Osteocyte (in vitro differentiated cells): Measurements from ENCODE around the gene C1orf115. TPM values are rescaled to one million over a fixed set of nuclear protein-coding genes. Genes with fewer than 3 reads are reported as not detected.
A peak's percentile ranks its signal among the peaks of the same experiment; 100 is the strongest.

ENCODE experiments used
- DNase-seq: peaks from one replicate; pipeline ENCODE4 v3.0.0; 2021; ENCODE audit warnings: mixed read lengths; ENCODE audit not compliant: unreplicated experiment; ENCODE audit errors: extremely low spot score
- H3K27ac Mint-ChIP-seq: one replicate; pipeline ENCODE4 v1.8.0; 2021; ENCODE audit warnings: mild to moderate bottlenecking, mixed read lengths; ENCODE audit not compliant: unreplicated experiment
- H3K27me3 Mint-ChIP-seq: one replicate; pipeline ENCODE4 v1.8.0; 2021; ENCODE audit warnings: mixed read lengths; ENCODE audit not compliant: unreplicated experiment
- H3K36me3 Mint-ChIP-seq: one replicate; pipeline ENCODE4 v1.8.0; 2021; ENCODE audit warnings: mixed read lengths; ENCODE audit not compliant: unreplicated experiment
- H3K4me1 Mint-ChIP-seq: one replicate; pipeline ENCODE4 v1.8.0; 2021; ENCODE audit warnings: mixed read lengths; ENCODE audit not compliant: unreplicated experiment
- H3K4me3 Mint-ChIP-seq: one replicate; pipeline ENCODE4 v1.8.0; 2021; ENCODE audit warnings: mild to moderate bottlenecking, moderate library complexity, mixed read lengths; ENCODE audit not compliant: unreplicated experiment
- H3K9me3 Mint-ChIP-seq: one replicate; pipeline ENCODE4 v1.8.0; 2021; ENCODE audit warnings: mixed read lengths; ENCODE audit not compliant: unreplicated experiment
- total RNA-seq: library from RNA; stranded (reverse); gene quantifications from 2 replicates; pipeline ENCODE4 v1.2.1, GENCODE V29; 2021
- TF ChIP-seq, protein P1 (sequence below): fragments of 200-600 bp; sonication (generic); IDR thresholded peaks from 2 replicates; pipeline ENCODE4 v1.5.0; 2021; ENCODE audit warnings: antibody characterized with exemption, mild to moderate bottlenecking, moderate library complexity

Gene C1orf115
- total RNA-seq, 1 donor from 2014 or later = 5.6 TPM

DNA sequence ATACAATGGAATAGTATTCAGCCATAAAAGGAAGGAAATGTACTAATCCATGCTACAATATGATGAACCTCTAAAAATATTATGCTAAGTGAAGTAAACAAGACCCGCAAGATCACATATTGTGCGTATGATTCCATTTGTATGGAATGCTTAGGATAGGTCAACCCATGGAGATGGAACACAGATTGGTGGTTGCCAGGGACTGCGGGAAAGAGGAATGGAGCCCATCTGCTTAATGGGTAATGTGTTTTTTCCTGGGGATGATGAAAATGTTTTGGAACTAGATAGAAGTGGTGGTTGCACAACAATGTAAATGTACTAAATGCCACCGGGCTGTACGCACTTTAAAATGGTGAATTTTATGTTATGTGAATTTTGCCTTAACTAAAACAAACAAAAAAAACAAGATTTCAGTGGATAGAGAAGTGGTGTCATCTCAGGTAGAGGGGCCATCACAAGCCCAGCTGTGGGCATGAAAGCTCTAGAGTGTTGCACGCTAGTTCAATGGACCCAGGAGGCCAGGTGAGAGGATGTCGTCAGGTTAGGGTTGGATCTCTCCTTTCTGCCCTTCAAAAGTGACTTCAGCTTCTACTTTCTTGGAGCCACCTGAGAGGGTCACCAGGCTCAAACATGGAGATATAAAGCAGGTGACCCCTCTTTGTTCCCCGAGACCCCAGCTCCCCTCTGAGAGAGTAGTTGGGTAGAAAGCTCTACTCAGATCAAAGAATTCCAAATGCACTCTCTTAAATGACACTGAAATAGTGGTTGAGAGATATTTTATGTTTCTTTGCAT lies 2.5 kb downstream of the C1orf115 start:
- peaks cover 7% of the 10 kb centered on the region for H3K27me3 Mint-ChIP-seq
- no peak for DNase-seq
- H3K4me3 Mint-ChIP-seq = no peak overlapping the region
- no peaks in the 10 kb centered on the region for H3K36me3 Mint-ChIP-seq
- TF ChIP-seq, protein P1, sequence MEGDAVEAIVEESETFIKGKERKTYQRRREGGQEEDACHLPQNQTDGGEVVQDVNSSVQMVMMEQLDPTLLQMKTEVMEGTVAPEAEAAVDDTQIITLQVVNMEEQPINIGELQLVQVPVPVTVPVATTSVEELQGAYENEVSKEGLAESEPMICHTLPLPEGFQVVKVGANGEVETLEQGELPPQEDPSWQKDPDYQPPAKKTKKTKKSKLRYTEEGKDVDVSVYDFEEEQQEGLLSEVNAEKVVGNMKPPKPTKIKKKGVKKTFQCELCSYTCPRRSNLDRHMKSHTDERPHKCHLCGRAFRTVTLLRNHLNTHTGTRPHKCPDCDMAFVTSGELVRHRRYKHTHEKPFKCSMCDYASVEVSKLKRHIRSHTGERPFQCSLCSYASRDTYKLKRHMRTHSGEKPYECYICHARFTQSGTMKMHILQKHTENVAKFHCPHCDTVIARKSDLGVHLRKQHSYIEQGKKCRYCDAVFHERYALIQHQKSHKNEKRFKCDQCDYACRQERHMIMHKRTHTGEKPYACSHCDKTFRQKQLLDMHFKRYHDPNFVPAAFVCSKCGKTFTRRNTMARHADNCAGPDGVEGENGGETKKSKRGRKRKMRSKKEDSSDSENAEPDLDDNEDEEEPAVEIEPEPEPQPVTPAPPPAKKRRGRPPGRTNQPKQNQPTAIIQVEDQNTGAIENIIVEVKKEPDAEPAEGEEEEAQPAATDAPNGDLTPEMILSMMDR = no peak
- no peak overlapping the region for H3K27ac Mint-ChIP-seq
- H3K9me3 Mint-ChIP-seq = no peaks in the 10 kb centered on the region
- H3K4me1 Mint-ChIP-seq = peaks cover 10% of the 10 kb centered on the region

DNA sequence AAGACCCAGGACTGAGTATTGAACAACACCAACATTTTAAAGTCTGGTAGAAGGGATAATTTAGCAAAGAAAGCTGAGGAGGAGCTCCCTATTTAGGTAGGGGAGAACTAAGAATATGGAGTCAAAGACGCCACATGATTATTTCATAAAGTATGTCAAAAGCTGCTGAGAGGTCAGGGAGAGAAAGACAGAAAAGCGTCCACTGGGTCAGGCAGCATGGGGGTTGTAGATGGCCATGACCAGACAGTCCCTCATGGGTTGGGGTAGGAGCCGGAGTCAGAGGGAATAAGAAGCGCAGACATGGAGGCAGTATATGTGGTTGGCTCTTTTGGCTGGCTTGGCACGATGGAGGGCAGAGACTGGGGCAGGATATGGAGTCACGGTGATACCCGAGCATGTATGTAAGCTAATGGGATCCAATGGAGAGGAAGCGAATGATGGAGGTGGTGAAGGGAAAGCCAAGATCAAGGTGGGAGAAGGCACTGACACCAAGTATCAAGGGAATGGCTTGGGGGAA lies 4.8 kb downstream of the C1orf115 start:
- TF ChIP-seq, protein P1 = no peak
- DNase-seq = peak; percentile 51
- Mint-ChIP-seq H3K36me3 (peaks cover 2% of the 10 kb centered on the region), H3K27ac (no peak overlapping the region), H3K27me3 (peaks cover 4% of the 10 kb centered on the region), H3K4me1 (peaks cover 16% of the 10 kb centered on the region), H3K9me3 (no peaks in the 10 kb centered on the region), H3K4me3 (no peak overlapping the region)

GRCh38 chr1:220695426-220695825 lies 5.3 kb downstream of the C1orf115 start:
- Mint-ChIP-seq H3K9me3 (no peaks in the 10 kb centered on the region), H3K4me3 (no peak overlapping the region), H3K27ac (no peak overlapping the region), H3K27me3 (peaks cover 3% of the 10 kb centered on the region), H3K36me3 (peaks cover 2% of the 10 kb centered on the region), H3K4me1 (peaks cover 12% of the 10 kb centered on the region)
- TF ChIP-seq, protein P1 = no peak
- DNase-seq = peak; percentile 65

DNA sequence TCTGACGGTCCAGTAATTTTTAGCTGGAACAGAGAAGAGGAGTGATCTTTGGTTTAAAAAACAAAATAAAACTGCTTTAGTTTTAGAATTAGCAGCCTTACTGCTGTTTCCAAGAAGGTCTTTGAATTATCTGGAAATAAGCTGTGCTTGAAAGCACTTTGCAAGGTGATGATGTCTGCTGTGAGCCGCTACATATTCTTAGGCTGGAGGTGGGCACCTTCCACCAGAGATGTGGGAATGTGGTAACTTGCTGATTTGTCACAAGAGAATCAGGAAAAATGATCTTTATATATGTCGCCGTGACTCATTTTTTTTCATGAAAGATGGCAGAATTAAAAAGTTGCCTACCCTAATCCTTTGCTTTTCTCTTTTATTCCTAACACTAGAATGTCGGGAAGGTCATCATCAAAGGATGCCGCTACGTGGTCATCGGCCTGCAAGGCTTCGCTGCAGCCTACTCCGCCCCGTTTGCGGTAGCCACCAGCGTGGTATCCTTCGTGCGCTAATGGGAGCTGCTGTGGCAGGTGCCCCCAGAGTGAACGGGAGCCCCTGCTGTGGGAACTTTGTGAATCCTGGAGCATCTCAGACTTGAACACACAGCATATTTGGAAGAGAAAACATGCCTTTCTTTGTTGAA lies 6.2 kb downstream of the C1orf115 start:
- Mint-ChIP-seq H3K27ac (no peak overlapping the region), H3K4me1 (peaks cover 9% of the 10 kb centered on the region), H3K36me3 (peaks cover 2% of the 10 kb centered on the region), H3K4me3 (no peak overlapping the region), H3K9me3 (no peaks in the 10 kb centered on the region), H3K27me3 (no peaks in the 10 kb centered on the region)
- TF ChIP-seq, protein P1 = no peak
- DNase-seq = peak; percentile 59

- Mint-ChIP-seq H3K36me3 (peaks cover 2% of the 10 kb centered on the region), H3K27ac (no peak overlapping the region)
- DNase-seq = peak; percentile 62
Observed at GRCh38 chr1:220696863-220697231, 6.7 kb downstream of the C1orf115 start.

More at GRCh38 chr1:220696863-220697231, 6.7 kb downstream of the C1orf115 start:
- TF ChIP-seq, protein P1 = no peak
- Mint-ChIP-seq H3K4me3 (no peak overlapping the region), H3K27me3 (no peaks in the 10 kb centered on the region), H3K9me3 (no peaks in the 10 kb centered on the region), H3K4me1 (peaks cover 9% of the 10 kb centered on the region)
